T-cell (primary cell): ENCODE results near the gene QRFPR. TPM values are rescaled to one million over a fixed set of nuclear protein-coding genes. Genes with fewer than 3 reads are reported as not detected.

Source experiments
- ATAC-seq, 4 experiments: fragments of 200-7000 bp in 3 of 4; fragments of 150-1000 bp in 1 of 4; cut with Tn5 transposase; replicated peaks in 1 of 4; 1 replicate in 3 of 4; 2 replicates in 1 of 4; pipeline ENCODE4 v1.10.0; 2021; ENCODE audit warnings: moderate library complexity in 3 of 4, mild to moderate bottlenecking in 2 of 4, moderate number of reproducible peaks in 1 of 4
- CTCF ChIA-PET, 2 donors: fragments of 300-600 bp; sonication (Branson Sonifier 250); formaldehyde crosslinking; loops; one replicate each; lab custom pipeline; 2022; ENCODE audit warnings: antibody characterized with exemption in 2 of 2; lab: Charles Lee
- POLR2A ChIA-PET, 2 donors: fragments of 300-600 bp; sonication (Branson Sonifier 250); formaldehyde crosslinking; loops; one replicate each; lab custom pipeline; 2022; ENCODE audit warnings: antibody characterized with exemption in 2 of 2; lab: Charles Lee
- DNase-seq, 35 experiments: peaks; one replicate each; pipeline versions ENCODE4 v3.0.0 to v3.0.0-alpha.2; 2013 to 2023
- H3K27ac ChIP-seq: one replicate; pipeline ENCODE4 v1.5.1; 2013; ENCODE audit warnings: low read length
- H3K27me3 ChIP-seq, 2 experiments: replicated peaks in 1 of 2; 1 replicate in 1 of 2; 2 replicates in 1 of 2; pipeline versions ENCODE4 v1.6.1 to v1.7.0; 2013; ENCODE audit warnings: low read length in 1 of 2, mixed read lengths in 1 of 2; ENCODE audit not compliant: control insufficient read depth in 2 of 2, insufficient read depth in 2 of 2; ENCODE audit errors: extremely low read depth in 1 of 2
- H3K36me3 ChIP-seq, 2 donors: 1 replicate in 1 of 2; 2 replicates in 1 of 2; pipeline versions ENCODE4 v1.6.1 to v1.7.0; 2013; ENCODE audit warnings: low read length in 1 of 2; ENCODE audit not compliant: control insufficient read depth in 2 of 2, insufficient read depth in 1 of 2; ENCODE audit errors: extremely low read depth in 1 of 2
- H3K4me1 ChIP-seq, 2 experiments: 1 replicate in 1 of 2; 2 replicates in 1 of 2; pipeline versions ENCODE4 v1.6.1 to v1.7.0; 2013; ENCODE audit warnings: low read length in 2 of 2, mixed read lengths in 1 of 2; ENCODE audit not compliant: insufficient read depth in 2 of 2, control insufficient read depth in 1 of 2; ENCODE audit errors: extremely low read depth in 1 of 2
- H3K4me3 ChIP-seq, 2 donors: 1 replicate in 1 of 2; 2 replicates in 1 of 2; pipeline versions ENCODE4 v1.5.1 to v1.7.0; 2013; ENCODE audit warnings: mild to moderate bottlenecking in 2 of 2, low read length in 1 of 2, moderate library complexity in 1 of 2; ENCODE audit not compliant: control insufficient read depth in 1 of 2; ENCODE audit errors: extremely low read depth in 1 of 2
- H3K9me3 ChIP-seq: 2 replicates; pipeline ENCODE4 v1.7.0; 2013
- H3K27ac Mint-ChIP-seq, 2 donors: one replicate each; pipeline ENCODE4 v1.8.0; 2020 to 2021; ENCODE audit warnings: mild to moderate bottlenecking in 2 of 2, mixed read lengths in 2 of 2
- H3K27me3 Mint-ChIP-seq, 2 donors: one replicate each; pipeline ENCODE4 v1.8.0; 2021 to 2022; ENCODE audit warnings: mixed read lengths in 2 of 2
- H3K36me3 Mint-ChIP-seq: one replicate; pipeline ENCODE4 v1.8.0; 2021; ENCODE audit warnings: mixed read lengths
- H3K4me1 Mint-ChIP-seq, 3 donors: one replicate each; pipeline ENCODE4 v1.8.0; 2020 to 2022; ENCODE audit warnings: mixed read lengths in 3 of 3, mild to moderate bottlenecking in 1 of 3
- H3K4me3 Mint-ChIP-seq, 3 donors: one replicate each; pipeline ENCODE4 v1.8.0; 2020 to 2022; ENCODE audit warnings: mild to moderate bottlenecking in 3 of 3, mixed read lengths in 3 of 3, moderate library complexity in 3 of 3
- H3K9me3 Mint-ChIP-seq, 3 donors: one replicate each; pipeline ENCODE4 v1.8.0; 2020 to 2022; ENCODE audit warnings: mixed read lengths in 3 of 3
- WGBS: methylation state at CpG from one replicate; pipeline ENCODE4 v1.1.5; 2013; ENCODE audit warnings: missing lambda C conversion rate; ENCODE audit not compliant: insufficient coverage; 5-methylcytosine and 5-hydroxymethylcytosine counted together
- total RNA-seq, 35 experiments: library from RNA in 6 of 35; stranded (reverse) in 6 of 35; fragments of 120-200 nt in 1 of 35; gene quantifications; one replicate each; pipeline versions ENCODE4 v1.2.1 to v1.2.4 and lab custom pipeline; 2013 to 2026

QRFPR gene
- total RNA-seq, 5 donors from 2014 or later (not counting 1 experiment from before 2014, with no cell fraction given), result not detected

DNA sequence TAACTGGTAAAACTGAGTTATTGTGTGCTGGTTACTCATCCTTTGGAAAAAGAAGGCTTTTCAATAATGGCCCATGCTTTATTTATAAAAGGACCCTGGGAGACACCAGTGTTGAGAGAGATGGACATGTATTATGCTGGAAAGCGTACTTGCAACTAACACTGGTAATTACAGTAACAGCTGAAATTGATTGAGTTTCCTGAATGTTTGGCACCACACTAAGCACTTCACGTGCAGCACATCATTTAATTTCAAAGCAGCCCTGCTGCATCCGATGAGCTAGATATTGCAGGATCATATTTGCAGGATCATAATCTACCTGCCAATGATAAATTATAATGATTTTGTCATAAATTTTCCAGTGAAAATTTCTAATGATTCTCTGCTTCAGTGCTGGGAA is 81.5 kb downstream of the QRFPR start:
- ATAC-seq (no peak), DNase-seq (no peak)
- POLR2A ChIA-PET, result no interaction called here
- CTCF ChIA-PET, result interaction anchor here in 1 of 2 donors (0.6 kb wide), 1 partner anchor 110 kb away, joined by 4 read pairs; no protein-coding TSS in a partner anchor
- H3K4me3 Mint-ChIP-seq, result no peak overlapping the region
- 100% methylated on average over 1 of the region's 3 CpGs for WGBS
- H3K9me3 ChIP-seq, result no peaks in the 10 kb centered on the region
- no peaks in the 10 kb centered on the region for H3K4me1 ChIP-seq
- no peaks in the 10 kb centered on the region for H3K36me3 ChIP-seq
- no peaks in the 10 kb centered on the region for H3K36me3 Mint-ChIP-seq
- H3K27me3 ChIP-seq, result no peaks in the 10 kb centered on the region
- no peak overlapping the region for H3K27ac Mint-ChIP-seq
- no peaks in the 10 kb centered on the region for H3K9me3 Mint-ChIP-seq
- H3K27me3 Mint-ChIP-seq, result no peaks in the 10 kb centered on the region
- H3K4me3 ChIP-seq, result no peak overlapping the region
- no peaks in the 10 kb centered on the region for H3K4me1 Mint-ChIP-seq
- no peak overlapping the region for H3K27ac ChIP-seq

DNA sequence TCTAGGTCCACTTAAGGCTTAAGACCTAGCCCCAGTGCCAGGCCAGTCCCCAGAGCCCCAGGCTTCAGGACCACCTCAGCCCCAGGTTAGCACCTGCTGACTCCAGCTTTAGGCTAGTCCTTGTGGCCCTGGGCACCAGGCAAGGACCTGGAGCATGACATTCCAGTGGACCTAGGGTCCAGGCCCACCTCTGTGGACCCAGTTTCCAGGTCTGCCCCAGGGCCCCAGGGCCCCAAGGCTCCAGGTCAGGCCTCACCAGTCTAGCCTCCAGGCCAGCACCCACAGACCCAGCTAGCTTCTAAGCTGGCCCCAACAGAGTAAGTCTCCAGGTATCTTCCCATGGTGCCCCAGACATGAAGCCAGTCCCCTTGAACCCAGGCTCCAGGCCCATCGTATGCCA is 97.5 kb downstream of the QRFPR start:
- ChIA-PET POLR2A (no interaction called here), CTCF (interaction anchor here in 1 of 2 donors (1.5 kb wide), 1 partner anchor 24 kb away, joined by 3 read pairs; no protein-coding TSS in a partner anchor)
- no peaks in the 10 kb centered on the region for H3K9me3 ChIP-seq
- no peak for ATAC-seq
- no peak overlapping the region for H3K27ac ChIP-seq
- H3K4me1 ChIP-seq, result no peaks in the 10 kb centered on the region
- H3K27ac Mint-ChIP-seq, result no peak overlapping the region
- no peaks in the 10 kb centered on the region for H3K36me3 Mint-ChIP-seq
- H3K27me3 Mint-ChIP-seq, result peaks cover 3 to 4% of the 10 kb centered on the region in 2 donors
- H3K4me1 Mint-ChIP-seq, result no peaks in the 10 kb centered on the region
- peaks cover 0 to 19% of the 10 kb centered on the region in 2 experiments for H3K27me3 ChIP-seq
- peaks cover 9 to 18% (median 12%) of the 10 kb centered on the region in 3 donors for H3K9me3 Mint-ChIP-seq
- H3K4me3 Mint-ChIP-seq, result no peak overlapping the region
- 94% methylated on average over 1 of the region's 1 CpG for WGBS
- DNase-seq, result no peak
- H3K36me3 ChIP-seq, result no peaks in the 10 kb centered on the region
- H3K4me3 ChIP-seq, result no peak overlapping the region

DNA sequence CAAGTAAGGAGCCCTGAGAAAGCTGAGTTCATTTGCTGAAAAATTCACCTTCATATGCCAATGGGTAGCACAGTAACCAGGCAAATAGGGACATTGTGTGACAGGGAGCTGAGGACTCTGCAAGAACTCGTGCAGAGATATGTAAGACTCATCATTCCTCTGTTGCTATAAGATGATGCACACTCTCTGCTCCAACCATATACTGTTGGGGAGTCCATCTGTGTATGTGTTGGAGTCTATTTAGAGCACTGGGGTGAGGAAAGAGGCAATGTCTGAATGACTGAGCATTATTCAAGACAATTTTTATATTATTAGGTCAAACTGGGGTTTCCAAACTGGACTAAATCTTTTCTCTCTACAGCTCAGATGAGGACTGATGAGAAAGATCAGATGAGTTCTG is 100.4 kb downstream of the QRFPR start:
- Mint-ChIP-seq H3K4me1 (no peaks in the 10 kb centered on the region), H3K27ac (no peak overlapping the region), H3K27me3 (peaks cover 5 to 9% of the 10 kb centered on the region in 2 donors), H3K4me3 (no peak overlapping the region), H3K36me3 (no peaks in the 10 kb centered on the region), H3K9me3 (peaks cover 3 to 6% (median 6%) of the 10 kb centered on the region in 3 donors)
- Histone ChIP-seq H3K4me3 (no peak overlapping the region), H3K9me3 (no peaks in the 10 kb centered on the region), H3K4me1 (no peaks in the 10 kb centered on the region), H3K36me3 (no peaks in the 10 kb centered on the region), H3K27ac (no peak overlapping the region), H3K27me3 (peaks cover 0 to 18% of the 10 kb centered on the region in 2 experiments)
- ChIA-PET POLR2A (no interaction called here), CTCF (no interaction called here)
- no CpG with 5 or more reads among the region's 1 CpG for WGBS
- ATAC-seq (no peak), DNase-seq (no peak)

DNA sequence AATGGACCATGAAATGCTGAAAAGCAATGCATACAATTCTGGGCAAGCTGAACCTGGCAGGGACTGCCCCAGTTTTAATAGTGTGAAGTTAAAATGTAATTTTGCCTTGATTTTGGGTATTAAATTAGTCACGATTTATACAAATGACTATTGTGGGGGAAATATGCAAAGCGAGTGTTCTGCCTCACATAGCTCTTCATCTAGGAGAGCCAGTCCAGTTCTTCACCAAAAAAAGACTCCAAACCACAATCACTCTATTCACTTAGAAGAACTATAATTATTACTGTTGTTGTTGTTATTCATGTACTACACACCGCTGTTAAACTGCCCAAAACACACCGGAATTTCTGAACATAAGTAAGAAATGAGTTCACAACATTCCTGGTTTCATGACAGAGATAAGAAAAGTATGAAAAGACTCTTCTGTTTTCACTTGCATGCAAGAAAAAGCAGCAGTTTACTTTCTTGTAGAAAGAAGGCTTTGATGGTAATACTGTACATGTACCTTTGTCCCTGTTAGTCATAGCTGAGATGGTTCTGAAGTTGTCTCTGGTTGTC is 101.9 kb downstream of the QRFPR start:
- ATAC-seq (no peak), DNase-seq (no peak)
- Histone ChIP-seq H3K27me3 (peaks cover 0 to 10% of the 10 kb centered on the region in 2 experiments), H3K9me3 (no peaks in the 10 kb centered on the region), H3K27ac (no peak overlapping the region), H3K36me3 (no peaks in the 10 kb centered on the region), H3K4me1 (no peaks in the 10 kb centered on the region), H3K4me3 (no peak overlapping the region)
- POLR2A ChIA-PET, result no interaction called here
- H3K27ac Mint-ChIP-seq, result no peak overlapping the region
- H3K27me3 Mint-ChIP-seq, result peaks cover 4 to 9% of the 10 kb centered on the region in 2 donors
- H3K4me1 Mint-ChIP-seq, result no peaks in the 10 kb centered on the region
- CTCF ChIA-PET, result no interaction called here
- no peaks in the 10 kb centered on the region for H3K9me3 Mint-ChIP-seq
- no CpG with 5 or more reads among the region's 4 CpGs for WGBS
- H3K36me3 Mint-ChIP-seq, result no peaks in the 10 kb centered on the region
- H3K4me3 Mint-ChIP-seq, result no peak overlapping the region

Other genes starting within 250 kb of the QRFPR start
- gene TNIP3, start 216.7 kb downstream of the QRFPR start, total RNA-seq, result 1 to 10 TPM; 1.2 to 2.0 (median 1.2) TPM